HepG2 (cell line): ENCODE results near the gene SERPINA6. TPM values are rescaled to one million over a fixed set of nuclear protein-coding genes. Genes with fewer than 3 reads are reported as not detected.

Experiments used
- ATAC-seq: fragments of 200-7000 bp; cut with Tn5 transposase; 3 replicates; pipeline ENCODE4 v1.9.1; 2020; ENCODE audit warnings: mild to moderate bottlenecking, moderate library complexity
- BruUV-seq: library from RNA; stranded (reverse); fragments of 400-500 nt; replicated peaks from 2 replicates; lab custom pipeline; 2021; lab: Mats Ljungman, UMichigan
- CTCF ChIA-PET: fragments of 300-600 bp; formaldehyde crosslinking; extraction: SDS; loops from one replicate; lab custom pipeline; 2021; ENCODE audit warnings: low total read pairs, inconsistent platforms, low intra/inter-chr PET ratio; lab: Yijun Ruan, JAX
- POLR2A ChIA-PET: fragments of 350-600 bp; sonication (Branson Sonifier 250); formaldehyde crosslinking; loops from one replicate; lab custom pipeline; 2020; ENCODE audit warnings: antibody characterized with exemption, inconsistent platforms; lab: Yijun Ruan, JAX
- DNase-seq: peaks from one replicate; pipeline ENCODE4 v3.0.0-alpha.2; 2015; ENCODE audit warnings: low spot score
- FAIRE-seq: peaks from 3 replicates; lab custom pipeline; 2011; peaks lifted over from hg19 to GRCh38; lab: Jason Lieb, UNC
- H2AFZ ChIP-seq: one replicate; pipeline ENCODE4 v1.6.1; 2011; ENCODE audit warnings: low read length, inconsistent platforms
- H3K27ac ChIP-seq: fragments of 300-600 bp; 3 replicates; pipeline ENCODE4 v1.8.0; 2011; ENCODE audit warnings: mixed run types, mild to moderate bottlenecking, mixed read lengths, low read length, inconsistent platforms; ENCODE audit not compliant: insufficient read depth; ENCODE audit errors: extremely low read length
- H3K27me3 ChIP-seq, 2 experiments: fragments of 200-600 bp in 1 of 2; 2 replicates in 1 of 2; 3 replicates in 1 of 2; pipeline versions ENCODE4 v1.6.0 to v1.8.0; 2011; ENCODE audit warnings: low read length in 2 of 2, mild to moderate bottlenecking in 2 of 2, moderate library complexity in 2 of 2, inconsistent platforms in 1 of 2; ENCODE audit not compliant: insufficient read depth in 2 of 2, control insufficient read depth in 1 of 2
- H3K36me3 ChIP-seq, 2 experiments: fragments of 200-600 bp in 1 of 2; replicated peaks in 1 of 2; 2 replicates in 1 of 2; 3 replicates in 1 of 2; pipeline versions ENCODE4 v1.5.1 to v1.8.0; 2011; ENCODE audit warnings: low read length in 2 of 2, inconsistent platforms in 1 of 2; ENCODE audit not compliant: insufficient read depth in 2 of 2, control insufficient read depth in 1 of 2
- H3K4me1 ChIP-seq: 2 replicates; pipeline ENCODE4 v1.5.1; 2012; ENCODE audit warnings: low read length, inconsistent platforms; ENCODE audit not compliant: insufficient read depth
- H3K4me2 ChIP-seq: 2 replicates; pipeline ENCODE4 v1.6.0; 2011; ENCODE audit warnings: low read depth, low read length, inconsistent platforms
- H3K4me3 ChIP-seq, 3 experiments: fragments of 200-600 bp in 1 of 3; sonication (generic), shearing (Covaris generic) in 1 of 3; replicated peaks in 1 of 3; 2 replicates each; pipeline ENCODE4 v1.5.1; 2011 to 2016; ENCODE audit warnings: low read length in 3 of 3, inconsistent platforms in 2 of 3, low read depth in 2 of 3, mild to moderate bottlenecking in 2 of 3, control low read depth in 1 of 3, mixed read lengths in 1 of 3; ENCODE audit not compliant: insufficient read depth in 1 of 3
- H3K79me2 ChIP-seq: one replicate; pipeline ENCODE4 v1.6.1; 2011; ENCODE audit warnings: low read length, inconsistent platforms; ENCODE audit not compliant: insufficient read depth
- H3K9ac ChIP-seq: 2 replicates; pipeline ENCODE4 v1.6.0; 2011; ENCODE audit warnings: mild to moderate bottlenecking, low read depth, low read length, inconsistent platforms; ENCODE audit not compliant: insufficient read depth
- H3K9me3 ChIP-seq: 2 replicates; pipeline ENCODE4 v1.5.1; 2012; ENCODE audit warnings: mild to moderate bottlenecking, low read length
- H4K20me1 ChIP-seq: 2 replicates; pipeline ENCODE4 v1.6.0; 2011; ENCODE audit warnings: inconsistent platforms, mild to moderate bottlenecking, low read length, moderate library complexity; ENCODE audit not compliant: insufficient read depth
- KDM3A ChIP-seq: IDR thresholded peaks from 2 replicates; pipeline ENCODE4 v1.6.1; 2018; ENCODE audit warnings: low read depth, missing compliant biosample characterization
- KLF16 ChIP-seq, 2 experiments: sonication (generic) in 1 of 2; formaldehyde crosslinking in 1 of 2; IDR thresholded peaks; 2 replicates each; pipeline versions ENCODE4 v1.6.1 to v1.8.0; 2016 to 2023; ENCODE audit warnings: missing genetic modification reagents in 2 of 2, missing compliant biosample characterization in 1 of 2
- KLF9 ChIP-seq: IDR thresholded peaks from 2 replicates; pipeline ENCODE4 v1.6.1; 2016; ENCODE audit warnings: low read depth
- LRRFIP1 ChIP-seq: sonication (generic); formaldehyde crosslinking; conservative IDR thresholded peaks from 2 replicates; pipeline ENCODE4 v1.4.0; 2020; ENCODE audit warnings: missing genetic modification reagents
- NCOA2 ChIP-seq: sonication (generic); formaldehyde crosslinking; IDR thresholded peaks from 2 replicates; pipeline ENCODE4 v1.8.0; 2022; ENCODE audit warnings: inconsistent platforms
- NR1H2 ChIP-seq: sonication (generic); formaldehyde crosslinking; IDR thresholded peaks from 2 replicates; pipeline ENCODE4 v1.8.1; 2022; ENCODE audit warnings: low read depth, missing genetic modification reagents, borderline replicate concordance
- PAXIP1 ChIP-seq: sonication (generic); formaldehyde crosslinking; conservative IDR thresholded peaks from 2 replicates; pipeline ENCODE4 v1.4.0; 2020; ENCODE audit warnings: mild to moderate bottlenecking, missing genetic modification reagents, moderate library complexity
- PPARG ChIP-seq: conservative IDR thresholded peaks from 2 replicates; pipeline ENCODE4 v1.6.1; 2016; ENCODE audit warnings: missing biosample characterization, missing genetic modification reagents
- PTBP1 ChIP-seq: fragments of 200-400 bp; formaldehyde crosslinking; IDR thresholded peaks from 2 replicates; pipeline ENCODE4 v1.6.1; 2018; ENCODE audit warnings: low read length, low read depth; ENCODE audit not compliant: poor library complexity, severe bottlenecking
- SIN3B ChIP-seq: fragments of 150-350 bp; IDR thresholded peaks from 2 replicates; pipeline ENCODE4 v1.6.1; 2014; ENCODE audit warnings: low read length
- SNAPC2 ChIP-seq: sonication (generic); formaldehyde crosslinking; IDR thresholded peaks from 2 replicates; pipeline ENCODE4 v1.8.1; 2022; ENCODE audit warnings: mild to moderate bottlenecking, missing genetic modification reagents
- ZNF569 ChIP-seq: sonication (generic); formaldehyde crosslinking; IDR thresholded peaks from 2 replicates; pipeline ENCODE4 v1.5.0; 2020; ENCODE audit warnings: mild to moderate bottlenecking, missing genetic modification reagents, moderate library complexity, borderline replicate concordance
- ZNF850 ChIP-seq: sonication (generic); formaldehyde crosslinking; conservative IDR thresholded peaks from 2 replicates; pipeline ENCODE4 v1.9.0; 2021; ENCODE audit warnings: mild to moderate bottlenecking, missing genetic modification reagents
- ZSCAN5A ChIP-seq: sonication (generic); formaldehyde crosslinking; IDR thresholded peaks from 2 replicates; pipeline ENCODE4 v1.8.0; 2022; ENCODE audit warnings: mild to moderate bottlenecking, missing genetic modification reagents, borderline replicate concordance
- WGBS: methylation state at CpG from one replicate; pipeline ENCODE4 v1.1.6; 2017; ENCODE audit warnings: low lambda C conversion rate; 5-methylcytosine and 5-hydroxymethylcytosine counted together
- in situ Hi-C: cut with HindIII; loops from 2 replicates; pipeline ENCODE4 v1.10.0; 2017; ENCODE audit warnings: low pct_unique_long_range_greater_than_20kb; ENCODE audit not compliant: extremely low pct_ligation_motif_present
- intact Hi-C: fragments of 100-400 bp; cut with micrococcal nuclease; formaldehyde crosslinking; loops from one replicate; pipeline ENCODE4 v1.10.0; 2022; ENCODE audit not compliant: unreplicated experiment
- polyA plus RNA-seq, 8 experiments: library from polyadenylated mRNA; depleted of rRNA in 3 of 8; stranded (reverse) in 7 of 8; unstranded in 1 of 8; fragments of >200 nt; fragmentation: Illumina TruSeq in 4 of 8; extraction: Trizol in 4 of 8; gene quantifications; 2 replicates each; pipeline versions ENCODE4 v1.2.1 to v1.2.3, GENCODE V29; 2011 to 2016; ENCODE audit warnings: low read depth in 4 of 8, missing spikeins in 1 of 8, mixed read lengths in 1 of 8; ENCODE audit not compliant: insufficient read depth in 1 of 8
- total RNA-seq, 5 experiments: library from RNA; depleted of rRNA; stranded (reverse); fragments of >200 nt; fragmentation: Illumina TruSeq; extraction: Trizol; gene quantifications; 2 replicates each; pipeline ENCODE4 v1.2.3, GENCODE V29; 2016; ENCODE audit warnings: low read depth in 1 of 5
- TF ChIP-seq, protein P1 (sequence below): sonication (generic); formaldehyde crosslinking; IDR thresholded peaks from 2 replicates; pipeline ENCODE4 v1.5.1; 2020; ENCODE audit warnings: missing genetic modification reagents, mild to moderate bottlenecking, borderline replicate concordance

SERPINA6 gene
- total and polyA plus RNA-seq, 2 of the 13 experiments (the other 11 are each of a cell fraction or from before 2014, with no cell fraction given) = 260 to 333 TPM

GRCh38 chr14:94364037-94364436 lies 40.9 kb upstream of the SERPINA6 start:
- Histone ChIP-seq H2AFZ (no peak overlapping the region), H3K9me3 (no peaks in the 10 kb centered on the region), H3K27me3 (no peaks in the 10 kb centered on the region), H3K79me2 (no peaks in the 10 kb centered on the region), H4K20me1 (no peaks in the 10 kb centered on the region), H3K36me3 (no peaks in the 10 kb centered on the region), H3K9ac (no peak overlapping the region), H3K27ac (no peak overlapping the region), H3K4me2 (0 out of 2 replicates have a peak overlapping the region, but pooled peaks have one; percentile 2), H3K4me3 (no peak overlapping the region), H3K4me1 (peaks cover 98% of the 10 kb centered on the region)
- 63% methylated on average over 3 of the region's 3 CpGs for WGBS
- in situ Hi-C loops (no loop called here), intact Hi-C loops (loop anchor here (1.0 kb wide), 1 partner anchor 16 kb away; no protein-coding TSS in a partner anchor)
- ATAC-seq (peak; percentile 60), FAIRE-seq (no peak), DNase-seq (no peak)
- ChIA-PET POLR2A (interaction anchor here (0.6 to 1.1 kb wide), 2 partner anchors 22 to 29 kb away, joined by 3 to 4 read pairs; no protein-coding TSS in a partner anchor), CTCF (no interaction called here)
- no TSS peak for BruUV-seq
- TF ChIP-seq KLF16 (CRISPR knock-in tag; IDR thresholded peaks at IDR 0.05) = no peak
- no peak for TF ChIP-seq SIN3B
- TF ChIP-seq PTBP1 = no peak
- TF ChIP-seq LRRFIP1 (CRISPR knock-in tag) = no peak
- no peak for TF ChIP-seq ZSCAN5A (CRISPR knock-in tag)
- 0 out of 2 replicates have a peak, but pooled peaks have one; percentile 15 for TF ChIP-seq PAXIP1
- no peak for TF ChIP-seq ZNF569 (CRISPR knock-in tag)
- TF ChIP-seq PPARG = no peak
- TF ChIP-seq NCOA2 (CRISPR knock-in tag) = no peak
- TF ChIP-seq SNAPC2 = no peak
- 0 out of 2 replicates have a peak, but pooled peaks have one; percentile 31 for TF ChIP-seq KDM3A
- no peak for TF ChIP-seq ZNF850 (CRISPR knock-in tag)
- TF ChIP-seq KLF9 (CRISPR knock-in tag) = no peak
- TF ChIP-seq, protein P1, sequence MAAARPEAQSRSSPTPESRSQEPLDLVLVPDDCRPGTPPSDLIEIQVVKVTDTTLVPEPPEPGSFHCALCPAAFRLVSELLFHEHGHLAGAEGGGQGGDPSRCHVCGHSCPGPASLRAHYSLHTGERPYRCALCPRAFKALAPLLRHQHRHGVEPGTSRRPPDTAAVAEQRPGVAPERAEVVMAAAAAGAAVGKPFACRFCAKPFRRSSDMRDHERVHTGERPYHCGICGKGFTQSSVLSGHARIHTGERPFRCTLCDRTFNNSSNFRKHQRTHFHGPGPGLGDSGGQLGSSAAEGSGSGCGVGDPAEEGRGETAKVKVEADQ (CRISPR knock-in tag) = no peak
- no peak for TF ChIP-seq NR1H2
